ENCODE measurements around the gene AIG1. TPM values are rescaled to one million over a fixed set of nuclear protein-coding genes. Genes with fewer than 3 reads are reported as not detected.
"Not testable (repeated sequence)": the region's sequence is repeated elsewhere in the genome, so short reads cannot be mapped to it uniquely, and the experiment has no call there.

AIG1 gene
- polyA plus RNA-seq, 3 donors = 10.4 to 30.2 (median 23.8) TPM

DNA sequence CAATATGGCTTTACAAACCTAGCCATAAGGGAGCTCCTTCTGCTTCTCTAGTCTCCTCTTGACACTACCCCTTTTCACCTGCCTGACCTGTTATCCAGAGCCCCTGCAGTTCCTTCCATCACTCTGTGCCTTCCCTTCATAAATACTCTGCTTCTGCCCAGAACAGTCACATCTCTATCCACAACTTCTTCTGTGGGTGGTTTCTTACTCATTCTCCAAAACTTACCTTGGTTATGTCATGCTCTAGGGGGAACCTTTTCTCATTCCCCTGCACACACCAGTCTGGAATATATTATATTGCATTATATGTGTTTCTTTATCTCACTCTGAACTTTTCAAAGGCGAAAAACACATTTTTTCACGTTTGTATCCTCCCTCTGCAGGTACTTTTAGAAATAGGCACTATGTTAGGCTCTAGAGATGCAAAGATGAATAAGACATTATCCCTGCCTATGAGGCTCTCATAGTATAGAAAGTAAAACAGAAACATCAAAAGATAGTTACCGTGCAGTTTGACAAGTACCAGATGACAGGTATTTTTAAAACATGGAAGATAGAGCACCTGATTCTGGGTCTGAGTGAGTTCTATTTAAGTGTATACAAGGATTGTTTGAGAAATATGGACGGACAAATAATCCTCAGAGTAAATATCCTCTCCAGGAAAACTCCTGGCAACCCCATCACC, 51.5 kb downstream of the AIG1 start:
- WGBS, 3 donors = 85 to 91% (median 86%) methylated on average over 4 of the region's 4 CpGs
- H3K27ac ChIP-seq (ENCODE audit: low read depth, low read length) = no peak overlapping the region

DNA sequence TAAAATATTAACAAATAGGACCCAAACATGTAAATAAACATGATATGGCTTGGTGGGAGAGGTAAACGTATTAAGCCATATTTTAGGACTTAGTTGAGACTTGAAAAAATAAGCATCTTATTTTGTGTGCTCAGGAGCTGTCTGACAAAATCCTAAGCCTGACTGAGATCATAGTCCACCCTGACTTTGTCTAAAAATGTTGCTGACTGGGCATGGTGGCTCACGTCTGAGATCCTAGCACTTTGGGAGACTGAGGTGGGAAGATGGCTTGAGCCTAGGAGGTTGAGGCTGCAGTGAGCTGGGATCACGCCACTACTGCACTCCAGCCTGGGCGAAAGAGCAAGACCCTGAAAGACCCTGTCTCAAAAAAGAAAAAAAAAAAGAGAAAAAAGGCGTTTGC, 52.1 kb downstream of the AIG1 start:
- WGBS, 3 donors = 91 to 94% (median 93%) methylated on average over 5 of the region's 5 CpGs
- no peak overlapping the region for H3K27ac ChIP-seq (ENCODE audit: low read depth, low read length)

DNA sequence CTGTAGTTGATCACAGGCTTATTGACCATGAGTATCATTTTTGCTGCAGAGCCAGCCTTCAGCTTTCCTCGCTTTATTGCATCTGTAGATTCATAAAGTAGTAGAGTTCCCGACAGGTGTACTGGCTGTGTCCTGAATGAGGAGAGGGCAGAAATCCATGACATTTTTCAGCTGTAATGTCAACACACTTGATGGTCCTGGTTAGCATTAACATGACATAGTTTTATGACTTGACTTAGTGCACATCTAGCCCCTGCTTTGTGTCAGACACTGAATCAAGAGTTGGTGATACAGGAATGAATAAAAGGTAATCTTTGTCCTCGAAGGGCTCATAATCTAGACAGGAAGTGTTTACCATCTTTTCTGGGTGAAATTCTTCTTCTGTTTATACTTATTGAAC, 55.0 kb downstream of the AIG1 start:
- 75 to 89% (median 83%) methylated on average over 3 of the region's 3 CpGs for WGBS, 3 donors
- no peak overlapping the region for H3K27ac ChIP-seq (ENCODE audit: low read depth, low read length)

DNA sequence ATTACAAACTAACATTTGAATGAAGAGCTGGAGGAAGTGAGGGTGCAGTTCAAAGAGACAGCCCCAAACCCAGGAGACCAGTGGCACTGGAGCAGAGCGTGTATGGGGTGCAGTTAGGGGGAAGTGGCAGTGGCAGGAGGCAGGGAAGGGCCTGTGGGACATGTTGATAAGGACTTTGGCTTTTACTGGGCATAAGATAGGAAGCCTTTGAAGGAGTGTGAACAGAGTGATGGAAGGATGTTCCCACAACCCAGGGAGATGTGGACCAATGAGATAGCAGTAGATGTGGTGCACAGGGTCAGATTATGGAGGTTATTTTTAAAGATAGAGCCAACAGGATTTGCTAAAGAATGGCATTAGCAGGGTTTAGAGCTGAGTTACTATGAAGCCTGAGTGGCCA, 56.4 kb downstream of the AIG1 start:
- no peak overlapping the region for H3K27ac ChIP-seq (ENCODE audit: low read depth, low read length)
- 86 to 100% (median 87%) methylated on average over 1 of the region's 1 CpG for WGBS, 3 donors

DNA sequence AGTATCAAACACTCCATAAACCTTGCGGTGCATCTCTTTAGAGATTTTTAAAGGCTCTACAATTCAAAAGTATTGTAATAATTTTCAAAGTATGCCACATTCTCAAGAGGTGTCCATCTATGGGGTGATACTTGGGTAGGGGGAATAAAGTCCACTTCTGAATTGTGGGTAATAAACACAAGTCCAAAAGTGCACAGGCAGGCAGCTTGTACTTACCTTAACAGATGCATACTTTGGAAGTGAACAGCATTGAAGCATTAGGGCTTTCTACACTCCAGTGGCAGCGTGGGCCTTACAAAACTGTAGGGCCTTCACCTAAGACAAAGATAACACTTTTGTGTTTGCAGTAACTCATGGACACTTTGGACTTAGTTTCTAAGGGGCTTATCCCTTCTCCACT, 58.6 kb downstream of the AIG1 start:
- WGBS, 3 donors = 96 to 100% (median 99%) methylated on average over 2 of the region's 2 CpGs
- no peak overlapping the region for H3K27ac ChIP-seq (ENCODE audit: low read depth, low read length)

DNA sequence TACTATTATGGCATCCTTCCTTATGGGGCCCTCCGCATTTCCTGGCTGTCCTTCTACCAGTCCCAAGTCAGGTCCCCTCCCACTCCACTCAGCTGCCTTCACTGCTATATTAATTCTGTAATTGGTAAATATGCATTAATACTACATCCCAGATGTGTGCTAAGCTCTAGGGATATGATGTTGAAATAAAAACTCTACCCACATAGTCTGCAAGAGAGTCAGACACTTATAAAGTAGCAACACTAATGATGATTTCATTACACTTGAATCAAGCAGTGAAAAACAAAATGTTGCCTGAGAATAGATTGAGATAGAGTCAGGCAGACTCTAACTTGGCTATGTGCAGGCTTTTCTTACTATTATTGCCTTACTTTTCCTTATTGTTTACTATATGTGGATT, 62.4 kb downstream of the AIG1 start:
- H3K27ac ChIP-seq (ENCODE audit: low read depth, low read length) = no peak overlapping the region
- 86 to 95% (median 91%) methylated on average over 1 of the region's 1 CpG for WGBS, 3 donors

DNA sequence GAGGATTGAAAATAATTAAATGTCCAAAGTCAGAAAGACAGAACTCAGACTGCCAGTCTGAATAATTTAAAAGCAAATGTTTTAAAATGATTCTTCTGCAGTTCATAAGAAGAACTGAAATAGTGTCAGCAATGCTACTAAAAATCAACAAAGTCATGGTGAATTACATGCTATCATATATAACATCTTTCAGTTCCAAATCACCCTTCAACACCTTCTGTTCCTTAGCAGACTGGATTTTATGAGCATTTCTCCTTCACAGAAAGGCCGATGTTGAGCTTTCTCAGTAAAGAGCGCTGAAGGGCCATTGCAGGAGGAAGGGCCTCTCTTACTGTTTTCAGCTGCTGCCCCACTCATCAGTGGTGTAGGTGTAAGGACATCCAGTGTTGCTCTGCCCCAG, 63.3 kb downstream of the AIG1 start:
- no peak overlapping the region for H3K27ac ChIP-seq (ENCODE audit: low read depth, low read length)
- WGBS, 3 donors = 98 to 100% (median 100%) methylated on average over 2 of the region's 2 CpGs

DNA sequence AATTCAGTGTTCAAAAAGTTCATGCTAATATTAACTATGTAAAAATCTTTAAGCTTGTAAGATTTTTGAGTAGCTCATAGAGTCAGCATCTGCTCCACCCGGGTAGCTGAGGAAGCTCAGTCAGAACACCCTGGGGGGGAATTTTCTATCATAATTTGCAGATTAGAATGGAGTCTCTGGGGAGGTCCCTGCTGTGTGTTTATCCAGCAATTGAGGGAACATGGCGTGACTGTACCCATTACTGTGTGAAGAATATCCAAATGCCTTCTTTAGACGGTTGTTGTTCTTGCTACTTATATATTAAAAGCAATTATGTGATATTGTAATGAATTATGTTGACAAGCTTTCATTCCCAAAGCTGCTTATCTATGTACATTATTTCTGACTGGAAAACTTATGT, 64.8 kb downstream of the AIG1 start:
- WGBS, 3 donors = 75 to 87% (median 86%) methylated on average over 3 of the region's 3 CpGs

DNA sequence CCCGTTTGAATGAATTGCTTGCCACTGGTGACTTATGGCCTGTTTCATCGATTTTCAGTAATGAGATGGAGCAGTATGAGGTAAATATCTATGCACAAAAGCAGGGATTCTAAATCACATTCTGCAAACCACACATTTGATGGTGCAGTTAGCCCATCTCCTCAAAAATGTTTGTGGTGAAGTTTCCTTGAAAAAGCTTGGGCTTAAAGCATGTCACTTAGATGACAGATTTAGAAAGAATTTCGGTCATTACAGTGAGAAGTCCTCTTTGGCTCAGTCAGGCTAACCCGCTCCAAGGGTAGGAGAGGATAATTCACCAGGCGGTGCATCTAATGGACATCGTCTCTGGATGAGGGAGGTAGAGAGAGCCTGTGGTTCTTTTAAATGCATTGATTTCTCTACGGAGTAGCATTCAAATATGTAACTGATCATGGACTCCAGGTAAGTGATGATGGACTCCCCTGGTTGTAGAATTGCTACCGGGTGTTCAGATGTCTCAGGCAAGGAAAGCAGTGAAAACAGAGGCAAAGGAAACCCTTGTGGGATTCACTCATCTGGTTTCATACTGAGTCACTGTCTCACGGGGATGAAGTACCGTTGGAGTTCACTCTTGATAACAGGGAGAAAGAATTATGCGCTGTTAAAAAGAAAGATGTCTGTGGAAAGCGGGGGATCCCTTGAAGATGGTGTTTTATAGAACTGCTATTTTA, 65.3 kb downstream of the AIG1 start:
- 90 to 93% (median 92%) methylated on average over 12 of the region's 12 CpGs for whole genome bisulfite sequencing, 3 donors
- no peak overlapping the region for H3K27ac ChIP-seq (ENCODE audit: low read depth, low read length)

More for the DNA sequence above, 64.8 kb downstream of the AIG1 start:
- H3K27ac ChIP-seq (ENCODE audit: low read depth, low read length) = no peak overlapping the region

DNA sequence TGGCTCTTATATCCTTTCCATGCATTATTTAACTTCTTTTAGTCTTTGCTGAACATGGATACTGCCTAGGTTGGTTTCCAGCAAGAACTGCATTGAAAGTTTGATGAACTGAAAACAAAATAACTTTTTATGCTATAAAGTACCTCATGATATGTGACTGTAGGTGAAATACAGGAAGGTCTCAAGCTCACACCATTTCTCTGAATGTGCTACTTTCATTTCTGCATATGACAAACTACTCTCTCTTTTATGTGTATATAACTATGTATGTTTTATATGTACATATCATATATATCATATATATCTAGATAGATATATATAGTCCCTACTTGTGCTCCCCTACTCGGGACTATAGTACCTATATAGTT, 65.9 kb downstream of the AIG1 start:
- whole genome bisulfite sequencing, 3 donors = 91 to 98% (median 97%) methylated on average over 1 of the region's 1 CpG

DNA sequence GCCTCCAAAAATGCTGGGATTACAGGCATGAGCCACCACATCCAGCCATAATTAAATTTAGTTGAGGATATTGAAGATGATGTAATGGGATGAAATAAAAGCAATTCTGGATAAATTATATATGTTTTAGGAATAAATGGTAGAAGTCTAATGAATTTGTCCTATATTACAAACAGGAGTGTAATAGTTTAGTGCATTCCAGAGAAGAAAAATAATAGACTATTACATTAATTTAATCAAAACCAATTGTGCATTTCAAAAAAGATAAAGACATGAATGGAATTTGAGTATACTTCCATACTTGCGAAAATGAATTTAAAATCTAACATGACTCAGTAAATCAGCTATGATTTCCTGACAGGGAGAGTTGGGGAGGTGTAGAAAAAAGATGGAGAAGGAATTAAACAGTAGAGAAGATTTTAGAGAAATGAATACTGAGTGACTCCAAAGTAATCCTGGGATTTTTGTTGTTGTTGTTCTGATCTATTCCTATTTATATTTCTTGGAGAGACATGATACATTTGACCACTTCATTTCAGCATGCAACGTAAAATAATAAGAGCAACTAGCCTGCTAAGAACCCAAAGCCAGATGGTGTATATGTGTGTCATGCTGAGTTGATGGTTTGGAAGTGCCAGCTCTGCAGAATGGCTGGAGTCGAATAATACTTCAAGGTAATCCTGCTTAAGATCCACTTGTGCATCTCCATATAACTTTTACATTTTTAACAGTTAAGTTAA, 67.4 kb downstream of the AIG1 start:
- H3K27ac ChIP-seq (ENCODE audit: low read depth, low read length) = no peak overlapping the region
- WGBS, 3 donors = 88 to 97% (median 95%) methylated on average over 3 of the region's 3 CpGs

More for the DNA sequence above, 65.9 kb downstream of the AIG1 start:
- no peak overlapping the region for H3K27ac ChIP-seq (ENCODE audit: low read depth, low read length)

DNA sequence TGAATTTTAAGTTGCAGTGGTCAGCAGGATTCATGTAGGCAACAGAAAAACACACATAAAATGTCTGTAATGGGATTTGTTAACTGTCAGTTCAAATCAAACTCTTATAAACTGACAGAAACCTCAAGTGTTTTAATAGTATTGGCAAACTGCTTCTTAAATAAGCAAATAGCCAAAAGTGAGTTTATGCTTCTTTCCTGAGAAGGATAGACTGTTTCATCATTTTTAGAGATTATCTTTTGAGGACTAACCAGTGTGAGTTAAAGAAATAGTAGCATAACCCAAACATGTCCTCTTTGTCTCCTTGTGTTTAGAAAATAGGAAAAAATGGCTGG, 68.0 kb downstream of the AIG1 start:
- no peak overlapping the region for H3K27ac ChIP-seq (ENCODE audit: low read depth, low read length)

DNA sequence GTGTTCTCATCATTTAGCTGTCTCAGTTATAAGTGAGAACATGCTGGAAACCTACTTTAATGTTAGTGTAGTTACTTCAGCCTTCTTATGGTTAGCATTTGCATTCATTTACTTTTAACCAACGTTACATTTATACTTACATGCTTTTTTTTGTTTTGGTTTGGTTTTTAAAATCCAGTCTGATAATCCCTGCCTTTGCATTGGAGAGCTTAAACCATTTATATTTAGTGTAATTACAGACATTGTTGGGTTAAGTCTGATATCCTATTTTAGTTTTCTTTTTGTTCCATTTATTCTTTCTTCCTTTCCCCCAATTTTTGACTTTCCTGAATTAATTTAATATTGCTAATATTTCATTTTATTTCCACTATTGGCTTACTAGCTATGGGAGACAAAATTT, 70.2 kb downstream of the AIG1 start:
- no peak overlapping the region for H3K27ac ChIP-seq (ENCODE audit: low read depth, low read length)
- WGBS, 3 donors = 88 to 96% (median 95%) methylated on average over 1 of the region's 1 CpG

DNA sequence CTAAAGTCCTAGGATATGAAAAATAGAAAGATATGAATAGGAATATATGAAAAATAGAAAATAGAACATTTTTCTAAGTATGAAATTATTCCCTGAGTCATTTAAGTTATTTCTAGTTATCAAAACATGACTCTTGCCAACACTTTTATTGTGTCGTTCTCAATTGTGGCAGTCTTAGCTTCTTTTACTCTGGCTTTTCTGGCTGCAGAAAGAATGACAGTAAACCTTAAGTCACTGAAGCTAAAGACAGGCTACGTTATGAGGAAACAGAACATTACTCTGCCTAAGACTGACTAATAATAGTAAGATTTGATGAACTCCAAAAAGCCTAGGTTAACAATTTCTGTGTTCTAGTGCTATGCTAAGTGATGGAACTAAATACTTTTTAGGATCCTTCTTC, 74.6 kb downstream of the AIG1 start:
- WGBS, 3 donors = 48 to 74% (median 61%) methylated on average over 2 of the region's 2 CpGs
- H3K27ac ChIP-seq (ENCODE audit: low read depth, low read length) = no peak overlapping the region

DNA sequence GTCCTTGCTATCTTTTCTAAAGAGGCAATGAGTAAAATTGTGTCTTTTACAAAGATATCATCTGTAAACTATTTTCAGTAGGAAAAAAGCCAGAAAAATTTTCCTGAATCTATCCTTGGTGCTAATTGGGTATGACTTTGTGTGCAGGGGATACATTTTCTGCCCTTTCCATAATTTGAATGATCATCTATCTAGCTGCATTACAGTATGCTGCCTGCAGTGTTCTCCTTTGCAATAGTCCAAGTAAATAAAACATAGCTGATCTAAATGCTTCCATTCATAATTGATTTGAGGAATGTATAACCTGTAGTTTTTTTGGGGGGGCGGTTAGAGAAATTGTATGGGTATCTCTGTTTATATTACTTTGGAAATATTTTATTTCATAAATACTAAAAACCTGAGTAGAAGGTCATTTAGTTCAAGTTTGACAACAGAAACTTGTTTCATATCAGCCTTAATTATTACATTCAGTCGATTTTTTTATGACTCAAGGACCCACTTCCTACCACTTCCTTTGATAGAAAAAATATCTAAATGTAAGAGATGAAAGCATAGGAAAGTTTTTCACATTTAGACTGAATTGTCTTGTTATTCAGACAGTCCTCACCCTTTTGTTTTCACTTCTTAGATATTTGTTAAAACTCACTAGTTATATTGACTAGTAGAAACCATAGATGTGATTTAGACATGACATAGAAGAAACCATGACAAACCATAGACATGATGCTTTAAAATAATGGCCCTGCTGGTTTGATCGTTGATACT, 75.3 kb downstream of the AIG1 start:
- no peak overlapping the region for H3K27ac ChIP-seq (ENCODE audit: low read depth, low read length)
- 70 to 79% (median 72%) methylated on average over 3 of the region's 3 CpGs for WGBS, 3 donors

DNA sequence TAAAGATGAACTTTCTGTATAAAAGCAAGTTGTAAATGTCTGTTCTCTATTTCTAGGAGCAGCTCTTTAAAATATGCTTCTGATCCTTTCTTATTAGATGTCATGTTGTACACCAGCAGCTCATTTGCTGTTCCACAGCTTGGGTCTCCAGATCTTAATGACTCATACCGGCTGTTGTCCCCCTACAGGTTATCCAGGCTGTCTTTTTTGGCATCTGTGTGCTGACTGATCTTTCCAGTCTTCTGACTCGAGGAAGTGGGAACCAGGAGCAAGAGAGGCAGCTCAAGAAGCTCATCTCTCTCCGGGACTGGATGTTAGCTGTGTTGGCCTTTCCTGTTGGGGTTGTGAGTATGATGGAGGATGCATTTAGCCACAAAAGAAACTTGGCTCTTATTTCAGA, 76.0 kb downstream of the AIG1 start:
- WGBS, 3 donors = 78 to 87% (median 80%) methylated on average over 3 of the region's 3 CpGs
- no peak overlapping the region for H3K27ac ChIP-seq (ENCODE audit: low read depth, low read length)

DNA sequence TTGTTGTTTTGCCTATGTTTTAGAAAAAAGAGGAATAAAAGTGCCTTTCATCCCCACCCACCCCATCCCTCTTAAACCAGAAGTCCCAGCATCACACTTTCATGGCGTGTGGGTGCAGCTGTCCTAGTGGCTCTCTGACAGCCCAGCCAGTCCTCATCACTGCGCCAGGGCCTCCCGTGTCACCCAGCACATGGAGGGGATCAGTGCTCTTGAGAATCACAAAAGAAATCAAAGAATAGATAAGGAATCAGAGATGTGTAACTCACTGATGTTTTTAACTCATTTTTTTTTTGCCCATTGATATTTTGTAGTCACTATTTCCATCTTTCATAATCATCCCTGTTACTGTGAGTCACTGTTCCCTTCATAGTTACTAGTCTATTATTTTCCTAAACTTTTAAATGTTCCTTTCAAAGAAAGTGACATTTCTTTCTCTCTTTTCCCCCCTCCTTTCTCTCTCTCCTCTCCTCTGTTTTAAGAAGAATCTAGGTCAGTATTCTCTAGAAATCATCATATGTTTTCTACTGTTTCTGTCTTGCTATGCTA, 78.6 kb downstream of the AIG1 start:
- H3K27ac ChIP-seq (ENCODE audit: low read depth, low read length) = no peak overlapping the region
- 91 to 95% (median 91%) methylated on average over 3 of the region's 3 CpGs for WGBS, 3 donors

DNA sequence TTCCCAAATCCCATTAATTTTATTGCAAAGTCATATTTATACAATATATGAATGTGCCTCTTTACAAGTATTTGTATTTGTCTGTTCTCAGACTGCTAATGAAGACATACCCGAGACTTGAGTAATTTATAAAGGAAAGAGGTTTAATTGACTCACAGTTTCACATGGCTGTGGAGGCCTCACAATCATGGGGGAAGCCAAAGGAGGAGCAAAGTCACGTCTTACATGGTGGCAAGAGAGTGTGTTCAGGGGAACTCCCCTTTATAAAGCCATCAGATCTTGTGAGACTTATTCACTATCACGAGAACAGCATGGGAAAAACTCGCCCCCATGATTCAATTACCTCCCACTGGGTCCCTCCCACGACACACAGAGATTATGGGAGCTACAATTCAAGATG, 79.2 kb downstream of the AIG1 start:
- WGBS, 3 donors = 84 to 94% (median 84%) methylated on average over 5 of the region's 5 CpGs
- not testable (repeated sequence) for H3K27ac ChIP-seq (ENCODE audit: low read depth, low read length)

DNA sequence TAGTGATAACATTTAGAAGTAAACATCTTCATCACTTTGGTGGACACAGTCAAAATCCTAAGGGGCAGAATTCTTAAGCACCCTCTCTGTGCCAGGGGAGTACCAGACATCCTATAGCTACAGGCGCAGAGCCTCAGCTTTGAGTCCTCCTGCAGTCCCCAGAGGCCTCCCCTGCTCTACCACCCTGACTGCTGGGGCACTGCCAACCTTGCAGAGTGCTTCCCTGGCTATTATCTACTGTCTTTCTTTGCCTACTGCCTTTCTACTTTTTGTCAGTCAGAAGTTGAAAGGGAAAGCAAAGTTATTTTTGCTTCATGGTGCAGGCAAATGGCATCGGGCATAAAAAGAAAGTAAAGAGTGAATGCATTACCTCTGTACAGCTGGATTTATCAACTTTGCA, 80.1 kb downstream of the AIG1 start:
- no peak overlapping the region for H3K27ac ChIP-seq (ENCODE audit: low read depth, low read length)
- WGBS, 3 donors = 71 to 96% (median 83%) methylated on average over 2 of the region's 2 CpGs
